Measurements from ENCODE around the gene LAG3.

Gene LAG3

DNA sequence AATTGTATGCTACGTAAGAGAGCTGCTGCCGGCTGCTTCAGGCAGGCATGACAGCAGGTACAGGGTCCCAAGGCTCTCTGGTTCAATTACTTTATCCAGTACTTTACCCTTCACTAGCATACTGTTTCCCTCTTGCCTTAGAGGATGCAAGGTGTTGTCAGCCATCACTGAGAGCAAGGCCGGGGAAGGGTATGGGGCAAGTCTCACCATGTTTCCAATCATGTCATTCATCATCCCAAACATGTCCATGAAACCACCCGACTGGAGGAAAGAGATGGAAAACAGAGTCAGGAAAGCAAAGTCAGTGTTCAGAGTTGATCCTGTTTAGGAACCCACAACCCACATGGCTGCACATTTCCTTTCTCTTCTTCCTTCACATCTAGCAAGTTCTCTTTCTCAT is 21.8 kb upstream of the LAG3 start:
- WGBS: 95% methylated on average over 4 of the region's 4 CpGs
- no peak overlapping the region for H2AFZ ChIP-seq (ENCODE audit: low read depth, low read length)
- DNase-seq: no peak
- H2BK5ac ChIP-seq (ENCODE audit: low read depth, low read length, poor library complexity, severe bottlenecking): no peak overlapping the region
- no peak overlapping the region for H3K4me3 ChIP-seq (ENCODE audit: insufficient read depth in 1 of 2, low read depth in 1 of 2, low read length in 2 of 2)
- H3K14ac ChIP-seq (ENCODE audit: low read length in 2 of 2): no peak overlapping the region
- H2BK15ac ChIP-seq (ENCODE audit: low read depth, poor library complexity, severe bottlenecking): no peak overlapping the region
- H3K4me1 ChIP-seq (ENCODE audit: control insufficient read depth, insufficient read depth, low read depth, low read length): peaks cover 8% of the 10 kb centered on the region
- H3K27ac ChIP-seq (ENCODE audit: low read length, poor library complexity, severe bottlenecking): no peak overlapping the region
- no peak overlapping the region for H4K91ac ChIP-seq (ENCODE audit: low read length)
- no peak overlapping the region for H3K18ac ChIP-seq (ENCODE audit: low read depth in 1 of 2, low read length in 2 of 2)
- no peak overlapping the region for H2AK5ac ChIP-seq (ENCODE audit: low read length, severe bottlenecking)
- no peak overlapping the region for H2BK120ac ChIP-seq (ENCODE audit: low read depth, low read length)
- H3K9me3 ChIP-seq (ENCODE audit: control insufficient read depth, low read length): no peaks in the 10 kb centered on the region
- H3K79me1 ChIP-seq (replicated peaks; ENCODE audit: low read length, poor library complexity, severe bottlenecking): peaks cover 24% of the 10 kb centered on the region
- H3K4me2 ChIP-seq (ENCODE audit: low read length, poor library complexity, severe bottlenecking): no peak overlapping the region
- H4K8ac ChIP-seq (ENCODE audit: low read length): no peak overlapping the region
- H3K9ac ChIP-seq (ENCODE audit: low read length): peak overlapping the region; percentile 98
- H3K27me3 ChIP-seq (ENCODE audit: control insufficient read depth in 1 of 2, insufficient read depth in 1 of 2, low read length in 2 of 2): no peaks in the 10 kb centered on the region
- H2BK12ac ChIP-seq (ENCODE audit: low read length in 2 of 2): no peak overlapping the region
- H3K23ac ChIP-seq (ENCODE audit: low read length in 2 of 2): no peak overlapping the region
- H3K4ac ChIP-seq (ENCODE audit: low read depth in 1 of 2, low read length in 2 of 2): peak overlapping the region in 1 of 2 experiments; percentile 25
- peaks cover 57 to 64% of the 10 kb centered on the region in 2 experiments for H3K36me3 ChIP-seq (ENCODE audit: control insufficient read depth in 1 of 2, insufficient read depth in 2 of 2, low read depth in 1 of 2, low read length in 2 of 2)

DNA sequence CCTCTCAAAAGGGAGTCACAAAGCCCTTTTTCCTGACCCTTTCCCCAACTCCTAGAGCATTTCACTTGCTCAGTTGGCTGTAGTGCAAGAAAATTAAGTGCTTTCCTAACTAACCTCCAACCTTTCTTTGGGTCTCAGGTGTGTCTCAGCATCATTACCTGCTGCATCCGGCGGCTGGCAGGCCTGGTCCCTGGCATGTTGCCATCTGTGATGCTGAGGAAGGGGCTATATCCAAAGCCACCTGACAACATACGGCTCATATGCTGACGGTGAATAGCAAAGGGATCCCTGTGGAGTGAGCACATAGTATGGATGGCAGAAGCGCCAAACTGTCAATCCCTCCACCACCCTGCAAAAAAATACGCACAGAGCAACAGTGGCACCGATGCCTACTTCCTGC is 20.6 kb upstream of the LAG3 start:
- Histone ChIP-seq H2BK12ac (ENCODE audit: low read length in 2 of 2) (peak overlapping the region in 1 of 2 experiments; percentile 37), H2AK5ac (ENCODE audit: low read length, severe bottlenecking) (no peak overlapping the region), H2BK15ac (ENCODE audit: low read depth, poor library complexity, severe bottlenecking) (no peak overlapping the region), H3K27ac (ENCODE audit: low read length, poor library complexity, severe bottlenecking) (peak overlapping the region; percentile 0), H3K18ac (ENCODE audit: low read depth in 1 of 2, low read length in 2 of 2) (peak overlapping the region in 1 of 2 experiments; percentile 42), H3K36me3 (ENCODE audit: control insufficient read depth in 1 of 2, insufficient read depth in 2 of 2, low read depth in 1 of 2, low read length in 2 of 2) (peaks cover 45 to 53% of the 10 kb centered on the region in 2 experiments), H3K9ac (ENCODE audit: low read length) (peak overlapping the region; percentile 98), H4K91ac (ENCODE audit: low read length) (no peak overlapping the region), H2AFZ (ENCODE audit: low read depth, low read length) (no peak overlapping the region), H3K4me2 (ENCODE audit: low read length, poor library complexity, severe bottlenecking) (peak overlapping the region; percentile 58), H3K4me3 (ENCODE audit: insufficient read depth in 1 of 2, low read depth in 1 of 2, low read length in 2 of 2) (peak overlapping the region; percentile 89 to 92), H2BK120ac (ENCODE audit: low read depth, low read length) (no peak overlapping the region), H3K27me3 (ENCODE audit: control insufficient read depth in 1 of 2, insufficient read depth in 1 of 2, low read length in 2 of 2) (no peaks in the 10 kb centered on the region), H4K8ac (ENCODE audit: low read length) (peak overlapping the region; percentile 40), H3K14ac (ENCODE audit: low read length in 2 of 2) (no peak overlapping the region), H2BK5ac (ENCODE audit: low read depth, low read length, poor library complexity, severe bottlenecking) (no peak overlapping the region), H3K23ac (ENCODE audit: low read length in 2 of 2) (no peak overlapping the region), H3K4me1 (ENCODE audit: control insufficient read depth, insufficient read depth, low read depth, low read length) (peaks cover 8% of the 10 kb centered on the region), H3K4ac (ENCODE audit: low read depth in 1 of 2, low read length in 2 of 2) (no peak overlapping the region), H3K79me1 (replicated peaks; ENCODE audit: low read length, poor library complexity, severe bottlenecking) (peaks cover 24% of the 10 kb centered on the region), H3K9me3 (ENCODE audit: control insufficient read depth, low read length) (no peaks in the 10 kb centered on the region)
- WGBS: 97% methylated on average over 7 of the region's 7 CpGs
- no peak for DNase-seq

GRCh38 chr12:6752167-6752920 is 20.0 kb upstream of the LAG3 start:
- 6% methylated on average over 24 of the region's 24 CpGs for WGBS

More at GRCh38 chr12:6752167-6752920, 20.0 kb upstream of the LAG3 start:
- H2AFZ ChIP-seq (ENCODE audit: low read depth, low read length): no peak overlapping the region
- peaks cover 24% of the 10 kb centered on the region for H3K79me1 ChIP-seq (replicated peaks; ENCODE audit: low read length, poor library complexity, severe bottlenecking)
- H4K8ac ChIP-seq (ENCODE audit: low read length): peak overlapping the region; percentile 90
- H2BK12ac ChIP-seq (ENCODE audit: low read length in 2 of 2): peak overlapping the region in 1 of 2 experiments; percentile 88
- H3K4me3 ChIP-seq (ENCODE audit: insufficient read depth in 1 of 2, low read depth in 1 of 2, low read length in 2 of 2): peak overlapping the region; percentile 89 to 92
- H3K4me2 ChIP-seq (ENCODE audit: low read length, poor library complexity, severe bottlenecking): peak overlapping the region; percentile 58
- no peaks in the 10 kb centered on the region for H3K9me3 ChIP-seq (ENCODE audit: control insufficient read depth, low read length)
- peak overlapping the region; percentile 72 for H2AK5ac ChIP-seq (ENCODE audit: low read length, severe bottlenecking)
- peak overlapping the region; percentile 98 for H3K9ac ChIP-seq (ENCODE audit: low read length)
- H3K27ac ChIP-seq (ENCODE audit: low read length, poor library complexity, severe bottlenecking): peak overlapping the region; percentile 69
- H2BK15ac ChIP-seq (ENCODE audit: low read depth, poor library complexity, severe bottlenecking): peak overlapping the region; percentile 95
- H3K23ac ChIP-seq (ENCODE audit: low read length in 2 of 2): peak overlapping the region; percentile 41 to 62
- H3K4ac ChIP-seq (ENCODE audit: low read depth in 1 of 2, low read length in 2 of 2): peak overlapping the region; percentile 92 to 93
- no peaks in the 10 kb centered on the region for H3K27me3 ChIP-seq (ENCODE audit: control insufficient read depth in 1 of 2, insufficient read depth in 1 of 2, low read length in 2 of 2)
- H3K36me3 ChIP-seq (ENCODE audit: control insufficient read depth in 1 of 2, insufficient read depth in 2 of 2, low read depth in 1 of 2, low read length in 2 of 2): peaks cover 41 to 47% of the 10 kb centered on the region in 2 experiments
- H2BK120ac ChIP-seq (ENCODE audit: low read depth, low read length): peak overlapping the region; percentile 93
- H4K91ac ChIP-seq (ENCODE audit: low read length): peak overlapping the region; percentile 95
- DNase-seq: peak; percentile 84
- H2BK5ac ChIP-seq (ENCODE audit: low read depth, low read length, poor library complexity, severe bottlenecking): peak overlapping the region; percentile 99
- H3K14ac ChIP-seq (ENCODE audit: low read length in 2 of 2): peak overlapping the region in 1 of 2 experiments; percentile 96
- peaks cover 8% of the 10 kb centered on the region for H3K4me1 ChIP-seq (ENCODE audit: control insufficient read depth, insufficient read depth, low read depth, low read length)
- H3K18ac ChIP-seq (ENCODE audit: low read depth in 1 of 2, low read length in 2 of 2): peak overlapping the region; percentile 97 to 99
